HEK293 (cell line): ENCODE measurements around the gene PARL.

Experiments
- CTCF ChIP-seq: fragments of 450-650 bp; formaldehyde crosslinking; IDR thresholded peaks from 2 replicates; pipeline ENCODE4 v1.5.1; 2016; ENCODE audit warnings: missing biosample characterization, missing genetic modification characterization
- PATZ1 ChIP-seq: fragments of 450-650 bp; formaldehyde crosslinking; IDR thresholded peaks from 2 replicates; pipeline ENCODE4 v1.5.1; 2016; ENCODE audit warnings: missing biosample characterization, missing genetic modification characterization
- SP3 ChIP-seq: fragments of 450-650 bp; formaldehyde crosslinking; IDR thresholded peaks from 2 replicates; pipeline ENCODE4 v1.5.1; 2016; ENCODE audit warnings: missing biosample characterization, missing genetic modification characterization
- ZBTB11 ChIP-seq: fragments of 450-650 bp; formaldehyde crosslinking; conservative IDR thresholded peaks from 2 replicates; pipeline ENCODE4 v1.5.1; 2016; ENCODE audit warnings: low read depth, missing biosample characterization, missing genetic modification characterization
- ZBTB48 ChIP-seq: fragments of 450-650 bp; formaldehyde crosslinking; IDR thresholded peaks from 2 replicates; pipeline ENCODE4 v1.5.1; 2016; ENCODE audit warnings: missing biosample characterization, missing genetic modification characterization
- ZEB2 ChIP-seq: fragments of 450-650 bp; formaldehyde crosslinking; IDR thresholded peaks from 2 replicates; pipeline ENCODE4 v1.5.1; 2016; ENCODE audit warnings: missing biosample characterization, missing genetic modification characterization
- ZNF596 ChIP-seq: fragments of 450-650 bp; IDR thresholded peaks from 2 replicates; pipeline ENCODE4 v1.5.0; 2018; ENCODE audit warnings: missing biosample characterization, mild to moderate bottlenecking, missing genetic modification characterization, moderate library complexity
- ZNF830 ChIP-seq: fragments of 450-650 bp; IDR thresholded peaks from 2 replicates; pipeline ENCODE4 v1.5.0; 2018; ENCODE audit warnings: missing biosample characterization, missing genetic modification characterization, low read depth, mild to moderate bottlenecking, moderate library complexity

GRCh38 chr3:183878071-183878470, 6.6 kb downstream of the PARL start:
- TF ChIP-seq CTCF (tag by site-specific recombination) = no peak
- no peak for TF ChIP-seq SP3 (tag by site-specific recombination)
- TF ChIP-seq ZEB2 (tag by site-specific recombination) = no peak
- no peak for TF ChIP-seq ZNF596 (tag by site-specific recombination)
- no peak for TF ChIP-seq ZNF830 (tag by site-specific recombination)
- no peak for TF ChIP-seq PATZ1 (tag by site-specific recombination)
- TF ChIP-seq ZBTB11 (tag by site-specific recombination) = no peak
- TF ChIP-seq ZBTB48 = no peak
